Endodermal cell (in vitro differentiated cells): Measurements from ENCODE around the gene GRID1. TPM values are rescaled to one million over a fixed set of nuclear protein-coding genes. Genes with fewer than 3 reads are reported as not detected.
A peak's percentile ranks its signal among the peaks of the same experiment; 100 is the strongest.

ENCODE experiments used
- DNase-seq: peaks from one replicate; pipeline ENCODE4 v3.0.0-alpha.2; 2017
- H3K27ac ChIP-seq: 2 replicates; pipeline ENCODE4 v1.5.1; 2013; ENCODE audit warnings: mild to moderate bottlenecking, low read depth, low read length, moderate library complexity
- H3K27me3 ChIP-seq: 2 replicates; pipeline ENCODE4 v1.6.1; 2013; ENCODE audit warnings: mild to moderate bottlenecking, low read length, moderate library complexity; ENCODE audit not compliant: insufficient read depth, control insufficient read depth, poor library complexity, severe bottlenecking
- H3K36me3 ChIP-seq: 2 replicates; pipeline ENCODE4 v1.7.0; 2013; ENCODE audit warnings: mild to moderate bottlenecking, low read length, moderate library complexity; ENCODE audit not compliant: control insufficient read depth, insufficient read depth
- H3K4me1 ChIP-seq: one replicate; pipeline ENCODE4 v1.7.0; 2013; ENCODE audit warnings: low read length; ENCODE audit not compliant: control insufficient read depth, insufficient read depth
- H3K4me3 ChIP-seq: 2 replicates; pipeline ENCODE4 v1.5.1; 2013; ENCODE audit warnings: mild to moderate bottlenecking, low read length, moderate library complexity
- H3K9ac ChIP-seq: 2 replicates; pipeline ENCODE4 v1.6.1; 2013; ENCODE audit warnings: mild to moderate bottlenecking, low read length, moderate library complexity; ENCODE audit not compliant: poor library complexity, severe bottlenecking; ENCODE audit errors: extremely low read depth
- H3K9me3 ChIP-seq: 2 replicates; pipeline ENCODE4 v1.6.1; 2013; ENCODE audit warnings: mild to moderate bottlenecking, low read length, moderate library complexity; ENCODE audit not compliant: control insufficient read depth
- H3K27ac Mint-ChIP-seq: 2 replicates; pipeline ENCODE4 v1.8.0; 2020; ENCODE audit warnings: mixed read lengths
- H3K27me3 Mint-ChIP-seq: 2 replicates; pipeline ENCODE4 v1.8.0; 2021; ENCODE audit warnings: mild to moderate bottlenecking, mixed read lengths; ENCODE audit not compliant: insufficient read depth
- H3K36me3 Mint-ChIP-seq: 2 replicates; pipeline ENCODE4 v1.8.0; 2020; ENCODE audit warnings: low read depth, mixed read lengths
- H3K4me1 Mint-ChIP-seq: 2 replicates; pipeline ENCODE4 v1.8.0; 2020; ENCODE audit warnings: mixed read lengths
- H3K4me3 Mint-ChIP-seq: 2 replicates; pipeline ENCODE4 v1.8.0; 2020; ENCODE audit warnings: mild to moderate bottlenecking, moderate library complexity, mixed read lengths
- H3K9me3 Mint-ChIP-seq: 2 replicates; pipeline ENCODE4 v1.8.0; 2020; ENCODE audit warnings: mild to moderate bottlenecking, mixed read lengths
- CTCF ChIP-seq: fragments of 200-600 bp; sonication (generic); conservative IDR thresholded peaks from 2 replicates; pipeline ENCODE4 v1.5.0; 2021; ENCODE audit warnings: antibody characterized with exemption, mild to moderate bottlenecking
- WGBS, 2 experiments: methylation state at CpG; one replicate each; pipeline versions ENCODE4 v1.1.5 to v1.1.7; 2013; ENCODE audit warnings: missing lambda C conversion rate in 2 of 2, mixed read lengths in 1 of 2; ENCODE audit not compliant: insufficient coverage in 1 of 2, insufficient read length in 1 of 2; 5-methylcytosine and 5-hydroxymethylcytosine counted together
- total RNA-seq, 2 donors: library from RNA; stranded (reverse); fragmentation: NEBNext Ultra II Directional in 1 of 2; extraction: Animal tissue kit (Norgen Biotek cat#: 25700) in 1 of 2; gene quantifications; 2 replicates in 1 of 2; 3 replicates in 1 of 2; pipeline ENCODE4 v1.2.1, GENCODE V29; 2021

The GRID1 gene
- total RNA-seq, 2 donors from 2014 or later: 0.13 to 0.53 TPM

GRCh38 chr10:85611093-85611740 is 755.4 kb downstream of the GRID1 start:
- Mint-ChIP-seq H3K4me3 (no peak overlapping the region), H3K4me1 (peaks cover 6% of the 10 kb centered on the region), H3K27me3 (no peaks in the 10 kb centered on the region), H3K27ac (no peak overlapping the region), H3K36me3 (no peaks in the 10 kb centered on the region), H3K9me3 (peaks cover 2% of the 10 kb centered on the region)
- Histone ChIP-seq H3K9me3 (no peaks in the 10 kb centered on the region), H3K4me3 (no peak overlapping the region), H3K36me3 (no peaks in the 10 kb centered on the region), H3K27me3 (no peaks in the 10 kb centered on the region), H3K27ac (no peak overlapping the region), H3K9ac (no peak overlapping the region), H3K4me1 (no peaks in the 10 kb centered on the region)
- no peak for TF ChIP-seq CTCF
- peak; percentile 20 for DNase-seq
- 96 to 100% methylated on average over 1 to 5 of the region's 5 CpGs for WGBS, 2 experiments

- H3K9me3 Mint-ChIP-seq: peaks cover 2% of the 10 kb centered on the region
- no peaks in the 10 kb centered on the region for H3K27me3 ChIP-seq
- no peak overlapping the region for H3K27ac Mint-ChIP-seq
- peaks cover 6% of the 10 kb centered on the region for H3K4me1 Mint-ChIP-seq
- H3K36me3 ChIP-seq: no peaks in the 10 kb centered on the region
- no peak overlapping the region for H3K27ac ChIP-seq
- H3K9me3 ChIP-seq: no peaks in the 10 kb centered on the region
- 87 to 93% methylated on average over 3 of the region's 3 CpGs for WGBS, 2 experiments
- no peaks in the 10 kb centered on the region for H3K4me1 ChIP-seq
- TF ChIP-seq CTCF: no peak
- no peak overlapping the region for H3K4me3 Mint-ChIP-seq
- no peaks in the 10 kb centered on the region for H3K27me3 Mint-ChIP-seq
- H3K36me3 Mint-ChIP-seq: no peaks in the 10 kb centered on the region
- DNase-seq: peak; percentile 18
- no peak overlapping the region for H3K9ac ChIP-seq
- H3K4me3 ChIP-seq: no peak overlapping the region
These were observed 756.1 kb downstream of the GRID1 start for GRCh38 chr10:85610381-85611092.

- Histone ChIP-seq H3K4me1 (no peaks in the 10 kb centered on the region), H3K36me3 (no peaks in the 10 kb centered on the region), H3K27me3 (no peaks in the 10 kb centered on the region), H3K27ac (no peak overlapping the region), H3K4me3 (no peak overlapping the region), H3K9me3 (no peaks in the 10 kb centered on the region), H3K9ac (no peak overlapping the region)
- H3K4me1 Mint-ChIP-seq: peaks cover 6% of the 10 kb centered on the region
- peak; percentile 27 for DNase-seq
- 88 to 93% methylated on average over 4 to 5 of the region's 5 CpGs for WGBS, 2 experiments
- no peak overlapping the region for H3K27ac Mint-ChIP-seq
- H3K9me3 Mint-ChIP-seq: peaks cover 2% of the 10 kb centered on the region
- H3K4me3 Mint-ChIP-seq: no peak overlapping the region
- no peaks in the 10 kb centered on the region for H3K36me3 Mint-ChIP-seq
- no peaks in the 10 kb centered on the region for H3K27me3 Mint-ChIP-seq
- no peak for TF ChIP-seq CTCF
These were observed 757.1 kb downstream of the GRID1 start for GRCh38 chr10:85609509-85609908.
